ENCODE data around the gene RHBDL2. TPM values are rescaled to one million over a fixed set of nuclear protein-coding genes. Genes with fewer than 3 reads are reported as not detected.
"Not testable (repeated sequence)": the region's sequence is repeated elsewhere in the genome, so short reads cannot be mapped to it uniquely, and the experiment has no call there.

Gene RHBDL2
- total RNA-seq, 1 donor from 2014 or later: not detected

DNA sequence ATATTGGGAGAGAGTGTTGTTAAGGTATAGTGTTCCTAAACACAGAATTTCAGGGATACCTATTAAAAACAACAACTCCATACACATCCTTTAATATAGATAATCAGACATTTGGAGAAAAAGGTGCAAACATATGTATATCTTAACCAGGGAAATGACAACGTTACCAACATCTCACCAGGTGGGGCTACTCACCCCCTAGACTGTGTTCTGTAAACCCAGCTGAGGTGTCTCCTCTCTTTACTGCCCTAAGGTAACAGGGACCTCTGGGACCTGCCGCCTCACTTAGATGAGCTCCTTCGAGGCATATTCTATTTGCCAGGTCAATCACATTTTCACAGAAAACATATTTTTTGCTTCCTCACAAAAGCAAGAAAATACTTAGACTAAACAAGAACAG, 95.4 kb downstream of the RHBDL2 start:
- Histone ChIP-seq H3K4me2 (ENCODE audit: low read length) (no peak overlapping the region), H3K9ac (ENCODE audit: low read length) (no peak overlapping the region), H3K4me1 (ENCODE audit: insufficient read depth, low read length) (no peaks in the 10 kb centered on the region), H3K79me2 (ENCODE audit: insufficient read depth, low read length) (no peaks in the 10 kb centered on the region), H3K36me3 (ENCODE audit: insufficient read depth, low read length) (peaks cover 13% of the 10 kb centered on the region), H3K9me3 (ENCODE audit: insufficient read depth, low read depth, low read length) (no peaks in the 10 kb centered on the region), H2AFZ (ENCODE audit: low read depth, low read length) (no peak overlapping the region), H3K27ac (ENCODE audit: low read depth, low read length) (no peak overlapping the region), H3K27me3 (ENCODE audit: insufficient read depth, low read length) (no peaks in the 10 kb centered on the region), H3K4me3 (ENCODE audit: insufficient read depth, low read depth, low read length) (no peak overlapping the region), H4K20me1 (ENCODE audit: insufficient read depth, low read length) (peaks cover 11% of the 10 kb centered on the region)
- H3K9me3 Mint-ChIP-seq (ENCODE audit: unreplicated experiment): no peaks in the 10 kb centered on the region
- DNase-seq (ENCODE audit: low read depth): no peak
- FAIRE-seq: no peak
- H3K4me3 Mint-ChIP-seq (ENCODE audit: unreplicated experiment): no peak overlapping the region
- TF ChIP-seq EZH2 (IDR thresholded peaks at IDR 0.05; ENCODE audit: insufficient read depth, low read length): no peak
- TF ChIP-seq, protein P1, sequence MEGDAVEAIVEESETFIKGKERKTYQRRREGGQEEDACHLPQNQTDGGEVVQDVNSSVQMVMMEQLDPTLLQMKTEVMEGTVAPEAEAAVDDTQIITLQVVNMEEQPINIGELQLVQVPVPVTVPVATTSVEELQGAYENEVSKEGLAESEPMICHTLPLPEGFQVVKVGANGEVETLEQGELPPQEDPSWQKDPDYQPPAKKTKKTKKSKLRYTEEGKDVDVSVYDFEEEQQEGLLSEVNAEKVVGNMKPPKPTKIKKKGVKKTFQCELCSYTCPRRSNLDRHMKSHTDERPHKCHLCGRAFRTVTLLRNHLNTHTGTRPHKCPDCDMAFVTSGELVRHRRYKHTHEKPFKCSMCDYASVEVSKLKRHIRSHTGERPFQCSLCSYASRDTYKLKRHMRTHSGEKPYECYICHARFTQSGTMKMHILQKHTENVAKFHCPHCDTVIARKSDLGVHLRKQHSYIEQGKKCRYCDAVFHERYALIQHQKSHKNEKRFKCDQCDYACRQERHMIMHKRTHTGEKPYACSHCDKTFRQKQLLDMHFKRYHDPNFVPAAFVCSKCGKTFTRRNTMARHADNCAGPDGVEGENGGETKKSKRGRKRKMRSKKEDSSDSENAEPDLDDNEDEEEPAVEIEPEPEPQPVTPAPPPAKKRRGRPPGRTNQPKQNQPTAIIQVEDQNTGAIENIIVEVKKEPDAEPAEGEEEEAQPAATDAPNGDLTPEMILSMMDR (IDR thresholded peaks at IDR 0.05; ENCODE audit: insufficient read depth, low read depth, low read length): no peak
- no peaks in the 10 kb centered on the region for H3K27me3 Mint-ChIP-seq (ENCODE audit: low read depth, unreplicated experiment)
- H3K36me3 Mint-ChIP-seq (ENCODE audit: low read depth, unreplicated experiment): peaks cover 10% of the 10 kb centered on the region
- no peaks in the 10 kb centered on the region for H3K4me1 Mint-ChIP-seq (ENCODE audit: low read depth, unreplicated experiment)
- no peak overlapping the region for H3K27ac Mint-ChIP-seq (ENCODE audit: unreplicated experiment)

DNA sequence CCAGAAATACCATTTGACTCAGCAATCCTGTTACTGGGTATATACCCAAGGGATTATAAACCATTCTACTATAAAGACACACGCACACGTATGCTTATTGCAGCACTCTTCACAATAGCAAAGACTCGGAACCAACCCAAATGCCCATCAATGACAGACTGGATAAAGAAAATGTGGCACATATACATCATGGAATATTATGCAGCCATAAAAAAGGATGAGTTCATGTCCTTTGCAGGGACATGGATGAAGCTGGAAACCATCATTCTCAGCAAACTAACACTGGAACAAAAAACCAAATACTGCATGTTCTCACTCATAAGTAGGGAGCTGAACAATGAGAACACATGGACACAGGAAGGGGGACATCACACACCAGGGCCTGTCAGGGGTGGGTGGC, 96.5 kb downstream of the RHBDL2 start:
- not testable (repeated sequence) for H3K36me3 Mint-ChIP-seq (ENCODE audit: low read depth, unreplicated experiment); FAIRE-seq; H3K4me1 Mint-ChIP-seq (ENCODE audit: low read depth, unreplicated experiment); DNase-seq (ENCODE audit: low read depth); H3K27me3 ChIP-seq (ENCODE audit: insufficient read depth, low read length); H3K4me2 ChIP-seq (ENCODE audit: low read length); H3K4me3 ChIP-seq (ENCODE audit: insufficient read depth, low read depth, low read length); H3K27me3 Mint-ChIP-seq (ENCODE audit: low read depth, unreplicated experiment); H3K27ac ChIP-seq (ENCODE audit: low read depth, low read length); H3K79me2 ChIP-seq (ENCODE audit: insufficient read depth, low read length); H2AFZ ChIP-seq (ENCODE audit: low read depth, low read length); H3K9me3 Mint-ChIP-seq (ENCODE audit: unreplicated experiment); H3K4me3 Mint-ChIP-seq (ENCODE audit: unreplicated experiment); H3K9me3 ChIP-seq (ENCODE audit: insufficient read depth, low read depth, low read length); H3K9ac ChIP-seq (ENCODE audit: low read length); H3K27ac Mint-ChIP-seq (ENCODE audit: unreplicated experiment); H3K4me1 ChIP-seq (ENCODE audit: insufficient read depth, low read length)
- H3K36me3 ChIP-seq (ENCODE audit: insufficient read depth, low read length): peaks cover 16% of the 10 kb centered on the region
- peaks cover 19% of the 10 kb centered on the region for H4K20me1 ChIP-seq (ENCODE audit: insufficient read depth, low read length)

DNA sequence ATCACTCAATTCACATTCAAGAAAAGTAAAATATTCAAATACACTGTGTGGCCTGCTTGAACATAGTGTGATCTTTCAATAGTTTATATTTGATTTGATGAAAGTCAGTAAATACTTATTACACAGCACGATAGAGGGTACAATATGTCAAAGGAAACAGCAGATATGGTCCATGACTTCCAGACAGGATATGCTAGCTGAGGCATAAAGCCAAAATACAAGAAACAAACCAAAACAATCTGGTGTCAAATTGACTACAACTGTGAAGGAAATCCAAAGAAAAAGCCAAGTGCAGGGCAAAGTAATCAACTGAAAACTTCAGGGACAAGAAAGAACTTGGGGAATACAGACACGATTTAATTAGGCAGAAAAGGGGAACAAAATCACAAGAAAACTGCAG, 101.3 kb downstream of the RHBDL2 start:
- Mint-ChIP-seq H3K36me3 (ENCODE audit: low read depth, unreplicated experiment) (peaks cover 7% of the 10 kb centered on the region), H3K9me3 (ENCODE audit: unreplicated experiment) (no peaks in the 10 kb centered on the region), H3K4me1 (ENCODE audit: low read depth, unreplicated experiment) (no peaks in the 10 kb centered on the region), H3K27me3 (ENCODE audit: low read depth, unreplicated experiment) (no peaks in the 10 kb centered on the region), H3K4me3 (ENCODE audit: unreplicated experiment) (no peak overlapping the region), H3K27ac (ENCODE audit: unreplicated experiment) (no peak overlapping the region)
- FAIRE-seq (no peak), DNase-seq (ENCODE audit: low read depth) (no peak)
- no peak overlapping the region for H3K9ac ChIP-seq (ENCODE audit: low read length)
- H3K79me2 ChIP-seq (ENCODE audit: insufficient read depth, low read length): no peaks in the 10 kb centered on the region
- H3K36me3 ChIP-seq (ENCODE audit: insufficient read depth, low read length): peaks cover 20% of the 10 kb centered on the region
- H3K4me1 ChIP-seq (ENCODE audit: insufficient read depth, low read length): no peaks in the 10 kb centered on the region
- no peaks in the 10 kb centered on the region for H3K9me3 ChIP-seq (ENCODE audit: insufficient read depth, low read depth, low read length)
- H4K20me1 ChIP-seq (ENCODE audit: insufficient read depth, low read length): peaks cover 21% of the 10 kb centered on the region
- no peak for TF ChIP-seq EZH2 (IDR thresholded peaks at IDR 0.05; ENCODE audit: insufficient read depth, low read length)
- TF ChIP-seq, protein P1 (IDR thresholded peaks at IDR 0.05; ENCODE audit: insufficient read depth, low read depth, low read length): no peak
- no peak overlapping the region for H3K4me2 ChIP-seq (ENCODE audit: low read length)
- no peak overlapping the region for H2AFZ ChIP-seq (ENCODE audit: low read depth, low read length)
- H3K4me3 ChIP-seq (ENCODE audit: insufficient read depth, low read depth, low read length): no peak overlapping the region
- no peaks in the 10 kb centered on the region for H3K27me3 ChIP-seq (ENCODE audit: insufficient read depth, low read length)
- H3K27ac ChIP-seq (ENCODE audit: low read depth, low read length): no peak overlapping the region

Data from astrocyte (in vitro differentiated cells and primary cell).